Endothelial cell of umbilical vein (primary cell): ENCODE data around the gene NTNG1.

Source experiments
- CTCF ChIP-seq, 2 donors: IDR thresholded peaks; 1 replicate in 1 of 2; 2 replicates in 1 of 2; pipeline ENCODE4 v1.5.1; 2011; ENCODE audit warnings: low read length in 2 of 2, mild to moderate bottlenecking in 2 of 2, moderate library complexity in 2 of 2, control low read depth in 1 of 2, inconsistent platforms in 1 of 2, low read depth in 1 of 2; ENCODE audit not compliant: insufficient read depth in 1 of 2; ENCODE audit errors: extremely low read depth in 1 of 2
- EZH2 ChIP-seq: IDR thresholded peaks from 2 replicates; pipeline ENCODE4 v1.6.1; 2012; ENCODE audit warnings: borderline replicate concordance, low read depth, mild to moderate bottlenecking, moderate library complexity, low read length, inconsistent platforms; ENCODE audit not compliant: severe bottlenecking
- FOS ChIP-seq: IDR thresholded peaks from 2 replicates; pipeline ENCODE4 v1.6.1; 2011; ENCODE audit warnings: mild to moderate bottlenecking, low read length, moderate library complexity, borderline replicate concordance; ENCODE audit not compliant: insufficient read depth
- JUN ChIP-seq: IDR thresholded peaks from 2 replicates; pipeline ENCODE4 v1.6.1; 2011; ENCODE audit warnings: borderline replicate concordance, low read depth; ENCODE audit not compliant: insufficient read length, insufficient read depth
- MAX ChIP-seq: IDR thresholded peaks from 2 replicates; pipeline ENCODE4 v1.6.1; 2011; ENCODE audit not compliant: insufficient read depth, insufficient read length
- MYC ChIP-seq: IDR thresholded peaks from one replicate; pipeline ENCODE4 v1.6.1; 2011; ENCODE audit warnings: mild to moderate bottlenecking, low read depth, low read length
- POLR2A ChIP-seq: IDR thresholded peaks from 2 replicates; pipeline ENCODE4 v1.6.1; 2012; ENCODE audit warnings: low read depth, mild to moderate bottlenecking, control low read depth, low read length
- POLR2AphosphoS5 ChIP-seq: IDR thresholded peaks from 2 replicates; pipeline ENCODE4 v1.6.1; 2012; ENCODE audit warnings: low read depth, mild to moderate bottlenecking, control low read depth, low read length, moderate library complexity; ENCODE audit not compliant: insufficient read depth

GRCh38 chr1:107169615-107170014 is 28.8 kb downstream of the NTNG1 start:
- no peak for TF ChIP-seq MYC
- TF ChIP-seq CTCF (IDR thresholded peaks at IDR 0.05; ENCODE audit: extremely low read depth in 1 of 2, insufficient read depth in 1 of 2, low read depth in 1 of 2, low read length in 2 of 2) = no peak
- TF ChIP-seq EZH2 = no peak
- no peak for TF ChIP-seq POLR2A
- TF ChIP-seq POLR2AphosphoS5 = no peak
- TF ChIP-seq MAX = no peak
- no peak for TF ChIP-seq FOS
- no peak for TF ChIP-seq JUN
